NCI-H187 (cell line): ENCODE results near the gene TFIP11.
"Not testable (repeated sequence)": the region's sequence is repeated elsewhere in the genome, so short reads cannot be mapped to it uniquely, and the experiment has no call there.

ENCODE experiments used
- DNase-seq, 2 experiments: peaks; one replicate each; lab custom pipeline; 2025; lab: John Stamatoyannopoulos, UW

The TFIP11 gene

GRCh38 chr22:26541167-26541819 is 29.0 kb upstream of the TFIP11 start:
- DNase-seq, result no peak

- DNase-seq, result no peak
These were observed 27.8 kb upstream of the TFIP11 start for GRCh38 chr22:26540119-26540518.

- no peak for DNase-seq
These were observed 24.5 kb upstream of the TFIP11 start for GRCh38 chr22:26536762-26537134.

DNA sequence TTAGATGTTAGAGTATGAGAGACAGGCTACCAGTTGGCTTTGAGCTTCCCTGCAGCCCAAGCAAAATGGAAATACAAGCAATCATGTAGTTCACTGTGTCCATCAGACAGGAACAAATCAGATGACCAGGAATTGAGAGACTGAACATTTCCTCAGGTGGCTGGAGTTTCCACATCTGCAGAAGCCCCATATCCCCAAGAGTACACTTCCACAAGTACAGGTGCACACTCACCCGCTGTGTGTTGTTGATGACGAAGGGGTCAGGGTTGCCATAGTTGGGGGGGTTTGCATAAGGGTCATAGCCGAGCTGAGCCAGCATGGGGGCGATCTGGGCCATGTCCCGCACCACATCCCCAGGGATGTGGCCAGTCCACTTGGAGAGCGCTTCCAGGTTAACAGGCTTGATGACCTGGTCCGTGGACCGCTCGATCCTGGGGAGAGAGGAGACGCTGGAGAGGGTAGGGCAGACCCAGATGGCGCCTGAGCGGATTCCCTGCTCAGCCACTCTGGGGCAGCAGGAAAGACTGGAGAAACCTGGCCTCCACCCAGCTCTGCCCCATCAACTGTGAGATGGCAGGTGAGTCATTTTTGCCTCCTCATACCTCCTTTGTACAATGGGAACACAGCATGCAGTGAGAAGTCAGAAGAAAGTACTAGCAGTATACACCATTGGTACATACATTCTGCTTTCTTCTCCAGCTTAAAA is 23.9 kb upstream of the TFIP11 start:
- DNase-seq, result no peak

DNA sequence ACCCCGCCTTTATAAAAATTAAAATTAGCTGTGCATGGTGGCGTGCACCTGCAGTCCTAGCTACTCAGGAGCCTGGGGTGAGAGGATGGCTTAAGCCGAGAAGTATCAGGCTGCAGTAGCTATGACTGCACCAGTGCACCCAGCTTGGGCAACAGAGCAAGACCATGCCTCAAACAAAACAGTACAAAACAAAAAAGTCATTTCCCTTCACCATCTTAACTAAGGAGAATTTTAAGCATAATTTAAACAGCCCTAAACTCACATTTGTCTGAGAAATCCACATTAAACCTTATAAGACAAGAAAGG is 23.3 kb upstream of the TFIP11 start:
- no peak for DNase-seq

DNA sequence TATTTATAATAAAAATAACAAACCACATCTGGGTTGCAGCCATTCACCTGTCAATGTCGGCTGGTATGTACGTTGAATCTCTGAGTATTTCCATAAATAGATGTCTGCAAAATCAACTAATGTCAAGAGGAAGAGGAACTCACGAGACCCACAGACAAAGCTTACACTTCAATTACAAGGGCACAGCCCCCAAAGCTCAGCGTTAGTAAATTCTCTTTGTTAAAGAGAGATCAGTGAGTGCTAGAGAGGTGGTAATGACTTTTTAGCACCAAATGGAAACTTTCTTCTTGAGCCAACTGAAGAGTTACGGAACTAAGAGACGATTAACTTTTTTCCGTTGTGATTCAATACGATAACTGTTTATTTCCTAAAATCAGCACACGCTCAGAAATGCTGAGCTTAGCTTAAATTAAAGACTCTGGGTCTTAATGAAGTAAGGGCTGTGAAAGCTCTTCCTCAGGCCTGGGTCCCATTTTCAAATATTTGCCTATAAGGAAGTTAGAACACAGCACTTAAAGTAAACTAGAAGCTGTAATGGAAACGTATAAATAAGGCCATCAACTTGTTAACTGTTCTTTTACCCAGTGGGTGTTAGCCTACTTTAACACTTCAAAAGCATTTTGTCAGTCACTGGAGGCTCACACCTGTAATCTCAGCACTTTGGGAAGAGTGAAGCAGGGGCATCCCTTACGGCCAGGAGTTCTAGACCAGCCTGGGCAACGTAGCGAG is 22.8 kb upstream of the TFIP11 start:
- DNase-seq, result no peak

GRCh38 chr22:26534171-26534855 is 22.0 kb upstream of the TFIP11 start:
- DNase-seq, result no peak

GRCh38 chr22:26529345-26529744 is 17.1 kb upstream of the TFIP11 start:
- no peak for DNase-seq

DNA sequence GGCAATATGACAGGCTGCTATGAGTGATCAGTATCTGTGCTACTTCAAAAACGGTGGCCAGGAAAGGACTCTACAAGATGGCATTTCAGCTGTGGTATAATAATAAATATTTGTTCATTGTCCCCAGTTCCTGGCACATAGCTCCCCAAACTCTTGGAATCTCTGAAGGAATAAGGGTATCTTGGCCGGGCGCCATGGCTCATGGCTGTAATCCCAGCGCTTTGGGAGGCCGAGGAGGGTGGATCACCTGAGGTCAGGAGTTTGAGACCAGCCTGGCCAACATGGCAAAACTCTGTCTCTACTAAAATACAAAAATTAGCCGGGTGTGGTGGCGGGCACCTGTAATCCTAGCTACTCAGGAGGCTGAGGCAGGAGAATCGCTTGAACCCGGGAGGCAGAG is 16.2 kb upstream of the TFIP11 start:
- not testable (repeated sequence) for DNase-seq

GRCh38 chr22:26527574-26528465 is 15.5 kb upstream of the TFIP11 start:
- no peak for DNase-seq

GRCh38 chr22:26527167-26527566 is 14.9 kb upstream of the TFIP11 start:
- no peak for DNase-seq

DNA sequence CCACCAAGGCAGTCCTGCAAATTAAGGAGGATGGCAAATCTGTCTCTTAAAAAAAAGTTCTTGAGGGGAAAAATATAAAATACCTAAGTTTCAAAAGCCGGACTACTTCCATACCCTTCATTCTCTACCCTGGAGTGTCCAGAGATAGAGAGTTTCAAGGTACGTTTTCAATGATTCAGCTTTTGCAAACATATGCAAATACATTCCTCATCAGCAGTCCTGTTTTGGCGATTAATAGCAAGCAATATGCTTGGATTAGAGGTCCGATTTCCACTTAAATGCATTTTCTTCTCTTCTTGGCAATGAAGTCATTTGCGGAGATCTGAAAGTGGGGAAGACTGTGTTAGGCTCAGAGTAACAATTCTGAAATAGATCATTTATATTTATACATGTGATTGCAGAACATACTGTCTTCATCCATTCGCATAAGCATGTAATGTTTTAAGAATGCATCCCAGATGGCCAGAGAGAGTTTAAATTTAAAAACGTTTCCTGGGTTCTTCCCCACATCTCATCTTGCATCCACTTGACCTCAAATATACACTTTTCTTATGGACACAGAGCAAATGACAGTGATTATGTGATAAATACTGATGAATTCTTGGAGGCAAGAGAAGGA is 13.8 kb upstream of the TFIP11 start:
- DNase-seq, result no peak

DNA sequence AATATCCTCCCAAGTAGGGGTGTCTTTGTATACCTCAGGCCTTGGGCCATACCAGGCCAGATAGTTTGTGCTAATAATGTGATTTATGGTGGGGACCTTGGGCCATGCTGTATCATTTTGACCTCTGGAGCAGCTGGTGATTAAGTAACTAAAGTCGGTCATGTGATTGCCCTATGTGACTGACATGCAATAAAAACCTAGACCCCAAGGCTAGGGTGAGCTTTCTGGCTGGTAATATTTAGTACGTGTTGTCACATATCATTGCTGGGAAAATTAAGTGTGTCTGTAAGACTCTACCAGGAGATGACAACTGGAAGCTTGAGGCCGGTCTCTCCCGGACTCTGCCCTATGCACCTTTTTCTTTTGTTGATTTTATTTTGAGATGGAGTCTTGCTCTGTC is 12.6 kb upstream of the TFIP11 start:
- no peak for DNase-seq

DNA sequence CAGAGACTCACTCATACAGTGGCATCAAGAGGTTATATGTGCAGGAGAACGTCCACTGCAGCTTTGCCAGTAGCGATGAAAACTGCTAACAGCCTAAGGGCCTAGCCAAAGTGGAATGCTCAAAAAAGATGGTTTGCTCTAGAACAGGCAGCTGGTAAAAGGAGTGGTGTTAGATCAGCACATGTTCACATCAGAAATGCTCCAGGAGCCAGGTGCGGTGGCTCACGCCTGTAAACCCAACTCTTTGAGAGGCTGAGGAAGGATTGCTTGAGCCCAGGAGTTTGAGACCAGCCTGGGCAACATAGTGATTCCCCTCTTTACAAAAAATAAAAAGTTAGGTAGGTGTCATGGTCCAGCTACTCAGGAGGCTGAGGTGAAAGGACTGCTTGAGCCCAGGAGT is 10.3 kb upstream of the TFIP11 start:
- DNase-seq, result no peak

DNA sequence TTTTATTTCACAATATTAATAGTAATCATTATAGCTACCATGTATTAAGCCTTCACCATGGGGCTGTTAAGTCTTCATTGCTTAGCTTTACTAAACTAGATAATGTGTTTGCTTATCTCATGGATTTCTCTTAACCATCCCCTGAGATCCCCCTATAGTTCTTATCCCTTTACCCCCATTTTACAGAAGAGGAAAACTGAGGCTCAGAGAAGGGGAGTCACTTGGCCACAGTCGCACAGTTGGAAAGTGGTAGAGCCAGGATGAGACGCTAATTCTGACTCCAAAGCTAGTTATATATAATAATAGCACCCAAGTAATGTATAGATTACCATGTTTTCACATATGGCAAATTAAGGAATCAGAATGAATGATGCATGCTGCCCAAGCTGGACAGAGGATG is 9.7 kb upstream of the TFIP11 start:
- no peak for DNase-seq

GRCh38 chr22:26517429-26517828 is 5.2 kb upstream of the TFIP11 start:
- DNase-seq, result no peak

- DNase-seq, result no peak
These were observed 4.2 kb upstream of the TFIP11 start for GRCh38 chr22:26516503-26516902.

- no peak for DNase-seq
These were observed 3.7 kb upstream of the TFIP11 start for GRCh38 chr22:26515931-26516330.

DNA sequence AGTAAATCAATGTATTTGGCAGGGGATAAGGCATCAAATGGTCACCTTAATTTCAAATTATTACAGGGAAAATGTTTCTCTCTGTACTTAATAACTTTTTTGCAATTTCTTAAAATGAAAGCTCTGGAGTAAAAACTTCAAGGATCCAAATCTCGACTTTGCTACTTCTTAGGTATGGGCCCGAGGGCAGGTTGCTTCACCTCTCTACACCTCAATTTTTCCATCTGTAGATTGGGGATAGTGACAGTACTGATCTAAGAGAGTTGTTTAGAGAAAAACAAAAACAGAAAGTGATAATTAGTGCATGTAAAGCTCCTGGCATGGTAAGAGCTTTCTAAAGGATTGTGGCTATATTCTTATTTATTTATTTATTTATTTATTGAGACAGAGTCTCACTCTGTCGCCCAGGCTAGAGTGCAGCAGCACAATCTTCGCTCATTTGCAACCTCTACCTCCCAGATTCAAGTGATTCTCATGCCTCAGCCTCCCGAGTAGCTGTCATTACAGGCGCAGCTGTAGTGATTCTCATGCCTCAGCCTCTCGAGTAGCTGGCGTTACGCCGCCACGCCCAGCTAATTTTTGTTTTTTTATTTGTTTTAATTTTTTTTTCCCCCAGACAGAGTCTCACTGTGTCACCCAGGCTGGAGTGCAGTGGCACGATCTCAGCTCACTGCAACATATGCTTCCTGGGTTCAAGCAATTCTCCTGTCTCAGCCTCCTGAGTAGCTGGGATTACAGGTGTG is 2.3 kb upstream of the TFIP11 start:
- no peak for DNase-seq

DNA sequence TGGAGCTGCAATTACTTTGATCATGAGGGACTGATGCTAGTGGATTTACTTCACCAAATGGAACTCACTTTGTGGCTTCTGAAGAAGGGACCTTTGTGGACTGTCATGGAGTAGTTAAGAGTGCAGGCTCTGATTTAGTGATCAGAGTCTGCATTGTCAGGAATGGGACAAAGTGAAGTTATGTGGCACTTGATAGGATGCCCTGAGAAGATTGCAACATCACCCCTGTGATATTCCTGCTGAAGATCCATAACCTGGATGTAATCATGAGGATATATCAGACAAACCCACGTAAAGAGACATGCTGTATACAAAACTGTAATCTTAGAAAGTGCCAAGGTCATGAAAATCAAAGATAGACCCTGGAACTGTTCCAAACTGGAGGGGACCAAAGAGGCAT is 1.6 kb upstream of the TFIP11 start:
- no peak for DNase-seq

DNA sequence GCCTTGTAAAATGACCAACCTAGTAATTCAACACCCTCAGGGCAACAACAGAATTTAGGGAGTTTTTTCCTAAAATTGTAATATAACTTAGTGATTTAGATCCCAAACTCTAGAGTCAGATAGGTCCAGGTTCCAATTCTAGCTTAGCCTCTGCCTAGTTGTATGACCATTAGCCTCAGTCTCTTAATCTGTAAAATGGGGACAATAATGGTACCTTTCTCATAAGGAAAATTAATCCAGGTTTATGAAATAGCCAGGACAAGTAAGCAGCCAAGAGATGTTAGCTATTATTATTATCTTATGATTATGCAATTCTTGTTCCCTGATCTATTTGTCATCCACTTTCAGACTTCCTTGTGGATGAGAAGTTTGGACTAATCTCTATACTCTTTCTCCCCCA is 4.1 kb downstream of the TFIP11 start:
- no peak for DNase-seq
